ENCODE results near the gene TMTC3.
"Not testable (repeated sequence)": the region's sequence is repeated elsewhere in the genome, so short reads cannot be mapped to it uniquely, and the experiment has no call there.

The TMTC3 gene

DNA sequence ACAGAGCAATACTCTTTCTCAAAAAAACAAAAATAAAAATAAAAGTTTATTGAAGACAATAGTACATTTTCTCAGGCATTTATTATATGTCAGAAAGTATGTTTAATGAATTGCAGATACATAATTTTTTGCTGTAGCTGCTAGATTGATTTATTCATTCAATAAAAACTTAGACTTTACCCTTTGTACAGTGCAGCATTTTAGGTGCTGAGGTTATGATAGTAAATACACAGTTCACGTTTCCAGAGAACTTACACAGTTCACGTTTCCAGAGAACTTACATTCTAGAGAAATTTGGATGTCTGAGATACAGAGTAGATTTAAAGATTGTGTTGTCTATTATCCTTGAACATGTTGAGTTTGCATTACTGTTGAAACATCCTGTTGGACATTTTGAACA lies 25.3 kb downstream of the TMTC3 start:
- no peak for DNase-seq

DNA sequence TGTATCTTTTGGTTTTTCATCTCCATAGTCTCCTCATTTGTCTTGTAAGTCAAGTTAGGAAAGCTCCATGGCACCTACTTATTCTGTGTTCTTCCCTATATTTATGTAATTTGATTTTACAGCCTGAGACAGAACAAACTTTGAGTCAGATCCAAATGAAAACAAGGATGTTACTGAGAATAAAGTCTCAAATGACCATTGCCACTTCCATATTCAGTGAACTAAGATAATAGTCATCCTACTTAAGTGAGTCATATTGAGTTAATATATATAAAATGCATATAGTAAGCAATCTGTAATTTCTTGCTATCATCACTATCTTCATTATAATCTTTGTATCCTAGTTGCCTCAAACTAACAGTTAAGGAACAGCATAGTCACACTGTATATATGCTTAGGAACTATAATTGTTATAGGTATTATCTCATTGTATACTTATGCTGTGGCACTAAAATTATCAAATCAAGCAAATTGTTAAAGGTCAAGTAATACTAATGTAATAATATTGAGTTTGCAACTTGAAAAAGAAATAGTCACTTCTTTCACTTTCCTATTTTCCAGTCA lies 30.8 kb downstream of the TMTC3 start:
- DNase-seq = no peak

GRCh38 chr12:88175544-88175943 lies 33.4 kb downstream of the TMTC3 start:
- no peak for DNase-seq

DNA sequence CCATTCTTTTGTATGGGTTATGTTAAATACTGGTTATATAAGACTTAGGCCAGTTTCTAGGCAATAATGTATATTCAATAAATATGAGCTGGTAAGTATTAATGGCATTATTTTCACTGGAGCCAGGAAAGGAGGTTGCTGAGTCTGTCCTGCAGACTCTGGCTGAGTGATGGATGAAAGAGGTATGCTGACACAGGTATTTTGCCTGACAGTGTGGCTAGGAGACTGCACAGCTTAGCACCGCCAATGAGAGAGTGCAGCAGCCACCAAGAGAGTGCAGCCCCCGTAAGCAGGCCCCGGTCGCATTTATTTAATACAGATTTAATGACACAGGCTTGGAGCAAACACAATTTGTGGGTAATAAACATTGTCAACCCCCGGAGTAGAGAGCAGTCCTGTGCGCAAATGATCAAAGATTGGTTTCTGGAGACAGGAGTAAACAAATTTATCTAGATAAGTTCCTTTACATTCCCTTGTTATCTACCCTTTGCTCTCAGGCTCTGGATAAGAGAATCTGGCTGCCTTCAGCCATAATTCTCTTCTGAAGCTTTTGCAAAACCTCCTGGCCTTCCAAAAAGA lies 37.4 kb downstream of the TMTC3 start:
- DNase-seq = no peak

DNA sequence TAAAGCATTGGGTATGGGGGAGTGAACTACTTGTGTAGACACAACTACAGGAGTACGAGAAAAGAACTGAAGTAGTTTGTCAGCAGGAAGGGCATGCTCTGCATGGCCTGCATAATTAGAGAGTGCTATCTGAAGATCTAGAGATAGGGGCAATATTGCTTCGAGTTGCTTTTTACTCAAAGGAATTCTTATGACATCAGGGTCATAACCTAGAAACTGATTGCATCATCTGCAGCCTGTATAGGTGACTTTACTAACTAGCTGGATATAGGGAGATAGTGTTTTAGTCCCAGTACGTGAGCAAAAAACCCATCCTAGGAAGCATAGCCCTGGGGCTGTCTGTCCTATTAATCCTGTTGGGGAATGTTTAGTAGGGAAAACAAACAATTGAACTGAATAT lies 39.8 kb downstream of the TMTC3 start:
- DNase-seq = no peak

DNA sequence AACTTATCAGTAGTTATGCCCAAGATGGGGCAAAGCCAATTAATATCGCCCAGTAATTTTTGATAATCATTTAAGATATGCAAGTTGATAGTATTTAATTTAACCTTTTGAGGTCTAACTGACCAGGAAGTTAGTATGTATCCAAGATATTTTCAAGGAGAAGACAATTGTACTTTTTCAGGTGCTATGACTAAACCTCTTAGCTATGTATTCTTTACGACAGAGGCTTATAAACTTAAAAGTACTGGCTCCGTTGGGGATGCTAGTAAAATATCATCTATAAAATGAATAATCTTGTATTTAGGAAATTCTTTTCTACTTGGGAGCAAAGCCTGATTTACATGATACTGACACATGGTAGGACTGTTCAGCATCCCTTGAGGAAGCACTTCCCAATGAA lies 40.3 kb downstream of the TMTC3 start:
- no peak for DNase-seq

DNA sequence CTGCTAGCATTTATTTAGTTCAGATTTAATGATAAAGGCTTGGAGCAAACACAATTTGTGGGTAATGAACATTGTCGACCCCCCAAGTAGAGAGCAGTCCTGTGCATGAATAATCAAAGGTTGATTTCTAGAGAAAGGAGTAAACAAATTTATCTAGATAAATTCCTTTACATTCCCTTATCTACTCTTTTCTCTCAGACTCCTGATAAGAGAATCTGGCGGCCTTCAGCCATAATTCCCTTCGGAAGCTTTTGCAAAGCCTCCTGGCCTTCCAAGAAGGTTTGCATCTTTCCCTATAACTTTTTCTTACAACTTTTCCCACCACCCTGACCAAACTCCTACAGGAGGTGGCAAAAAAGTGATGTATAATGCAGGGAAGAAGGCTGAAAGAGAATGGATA lies 42.1 kb downstream of the TMTC3 start:
- no peak for DNase-seq

DNA sequence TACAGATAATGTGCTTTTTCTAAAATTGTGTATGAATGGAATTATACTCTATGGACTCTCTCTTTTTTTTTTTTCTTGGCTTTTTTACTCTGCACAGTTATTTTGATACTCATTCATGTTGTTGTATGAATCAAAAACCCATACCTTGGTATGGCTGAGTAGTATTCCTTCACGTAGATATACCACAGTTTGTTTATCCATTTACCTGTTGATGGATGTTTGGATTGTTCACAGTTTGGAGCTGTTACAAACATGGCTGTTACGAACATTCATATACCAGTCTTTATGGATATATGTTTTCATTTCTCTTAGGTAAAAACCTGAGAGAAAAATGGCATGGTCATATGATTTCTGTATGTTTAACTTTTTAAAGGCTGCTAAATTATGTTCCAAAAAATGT lies 43.2 kb downstream of the TMTC3 start:
- DNase-seq = no peak

GRCh38 chr12:88185988-88186387 lies 43.9 kb downstream of the TMTC3 start:
- DNase-seq = no peak

GRCh38 chr12:88187571-88187970 lies 45.5 kb downstream of the TMTC3 start:
- DNase-seq = no peak

DNA sequence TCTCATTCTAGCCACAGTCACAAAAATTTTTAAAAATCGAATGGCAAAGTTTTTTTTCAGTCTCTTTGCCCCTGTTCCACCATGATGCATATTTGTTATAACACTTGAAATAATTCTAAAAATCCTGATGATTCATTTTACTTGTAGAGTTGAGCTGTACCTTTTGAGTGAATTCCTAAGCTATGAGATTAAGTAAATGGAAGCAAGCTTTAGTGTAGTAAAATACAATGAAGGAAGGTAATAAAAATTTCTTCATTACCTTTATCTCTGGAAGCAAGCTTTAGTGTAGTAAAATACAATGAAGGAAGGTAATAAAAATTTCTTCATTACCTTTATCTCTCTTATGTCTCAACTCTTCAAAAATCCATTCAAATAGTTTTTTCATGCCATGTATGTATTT lies 46.1 kb downstream of the TMTC3 start:
- no peak for DNase-seq

GRCh38 chr12:88192426-88192825 lies 50.3 kb downstream of the TMTC3 start:
- no peak for DNase-seq

- DNase-seq = no peak
Measured at GRCh38 chr12:88194868-88195267, 52.8 kb downstream of the TMTC3 start.

DNA sequence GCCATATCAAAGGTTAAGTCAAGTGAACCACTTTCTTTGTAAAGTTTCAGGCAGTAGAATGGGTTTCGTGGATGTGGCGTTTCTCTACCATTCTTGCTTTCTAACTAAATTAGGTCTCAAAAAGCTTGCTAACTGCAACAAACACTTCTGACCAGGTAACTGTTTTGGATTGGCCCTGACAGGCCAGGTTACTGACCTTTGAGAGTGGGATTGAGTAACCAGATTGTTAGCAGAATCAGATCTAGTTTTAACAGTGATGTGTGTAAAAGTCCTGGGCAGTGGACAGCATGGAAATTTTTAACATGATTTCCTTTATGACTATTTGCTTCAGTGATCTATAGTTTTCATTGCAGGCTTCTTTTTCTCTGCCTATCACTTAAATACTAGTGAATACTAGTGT lies 57.9 kb downstream of the TMTC3 start:
- no peak for DNase-seq

DNA sequence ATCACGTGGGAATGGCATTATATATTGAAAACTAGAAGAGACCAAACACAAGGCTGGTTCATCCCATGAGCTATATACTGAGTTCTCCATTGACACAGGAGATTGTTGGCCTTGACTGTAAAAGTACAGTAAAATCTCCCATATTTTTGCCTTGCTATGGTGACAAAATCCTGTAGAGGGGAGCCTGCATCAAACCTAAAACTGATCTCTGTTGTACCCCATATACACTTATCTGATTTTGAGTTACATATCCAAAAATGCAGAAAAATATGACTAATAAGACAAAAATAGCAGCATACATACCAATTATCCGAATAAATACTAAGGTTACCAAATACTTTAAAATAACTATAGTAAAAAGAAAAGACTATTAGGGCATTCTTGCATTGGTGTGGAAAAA lies 60.4 kb downstream of the TMTC3 start:
- DNase-seq = no peak

GRCh38 chr12:88206601-88207000 lies 64.5 kb downstream of the TMTC3 start:
- no peak for DNase-seq

GRCh38 chr12:88207921-88208620 lies 66.0 kb downstream of the TMTC3 start:
- DNase-seq = no peak

DNA sequence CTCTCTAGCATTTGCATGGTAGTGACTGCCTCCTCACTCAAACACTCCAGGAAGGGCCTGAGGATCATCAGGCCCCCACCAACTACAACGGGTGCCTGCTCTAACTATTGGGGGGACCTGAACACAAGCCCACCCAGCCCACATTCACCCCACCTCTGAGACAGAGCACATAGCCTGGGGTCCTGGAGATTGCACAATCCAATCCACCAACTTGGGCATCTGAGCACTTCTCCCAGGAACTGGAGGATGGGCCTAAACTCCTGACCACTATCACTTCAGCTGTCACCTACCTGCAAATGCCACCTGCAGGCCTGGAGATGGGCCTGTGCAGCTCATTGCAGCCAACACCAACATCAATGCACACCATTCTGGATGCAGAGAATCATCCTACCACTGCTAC lies 66.6 kb downstream of the TMTC3 start:
- DNase-seq = no peak

DNA sequence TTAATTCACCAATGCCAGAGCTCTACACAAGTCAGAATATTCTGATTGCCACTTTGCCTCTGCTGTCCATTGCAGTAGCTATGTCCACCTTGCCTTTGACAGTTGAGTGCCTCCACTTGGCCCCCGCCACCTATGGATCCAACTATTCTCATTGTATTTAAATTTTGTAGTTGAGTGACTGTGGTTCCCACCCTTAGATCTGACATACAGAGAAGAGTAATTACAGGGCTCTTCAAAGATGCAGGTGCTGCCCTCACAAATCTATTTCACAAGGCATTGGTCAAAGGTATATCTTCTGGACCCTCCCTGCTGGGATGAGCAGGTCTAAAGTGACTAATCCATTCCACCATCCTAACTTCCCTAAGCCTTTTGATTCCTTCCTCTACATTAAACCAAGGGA lies 68.2 kb downstream of the TMTC3 start:
- DNase-seq = not testable (repeated sequence)

- DNase-seq = no peak
Measured at GRCh38 chr12:88218293-88218692, 76.2 kb downstream of the TMTC3 start.

DNA sequence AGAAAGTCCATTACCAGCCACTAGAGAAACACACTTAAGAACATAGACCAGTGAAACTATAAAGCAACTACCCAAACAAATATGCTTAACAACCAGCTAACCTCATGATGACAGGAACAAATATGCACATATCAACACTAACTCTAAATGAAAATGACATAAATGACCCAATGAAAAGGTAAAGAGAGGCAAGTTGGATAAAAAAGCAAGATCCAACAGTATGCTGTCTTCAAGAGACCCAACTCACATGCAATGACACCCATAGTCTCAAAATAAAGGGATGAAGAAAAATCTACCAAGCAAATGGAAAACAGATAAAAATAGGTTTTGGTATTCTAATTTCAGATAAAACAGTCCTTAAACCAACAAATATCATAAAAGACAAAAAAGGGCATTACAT lies 77.8 kb downstream of the TMTC3 start:
- DNase-seq = no peak

DNA sequence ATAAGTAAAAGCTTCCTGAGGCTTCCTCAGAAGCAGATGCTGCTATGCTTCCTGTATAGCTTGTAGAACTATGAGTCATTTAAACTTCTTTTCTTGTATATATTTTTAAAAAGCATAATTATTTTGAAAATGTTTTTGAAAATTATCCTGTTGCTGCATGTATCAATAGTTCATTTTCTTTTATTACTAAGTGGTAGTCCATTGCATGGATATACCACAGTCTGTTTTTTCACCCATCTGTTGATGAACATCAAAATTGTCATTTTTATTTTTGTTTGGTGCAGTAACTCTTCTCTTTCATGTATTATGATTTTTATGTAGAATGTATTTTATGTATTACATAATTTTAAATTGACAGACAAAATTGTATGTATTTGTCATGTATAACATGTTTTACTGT lies 81.4 kb downstream of the TMTC3 start:
- DNase-seq = no peak

DNA sequence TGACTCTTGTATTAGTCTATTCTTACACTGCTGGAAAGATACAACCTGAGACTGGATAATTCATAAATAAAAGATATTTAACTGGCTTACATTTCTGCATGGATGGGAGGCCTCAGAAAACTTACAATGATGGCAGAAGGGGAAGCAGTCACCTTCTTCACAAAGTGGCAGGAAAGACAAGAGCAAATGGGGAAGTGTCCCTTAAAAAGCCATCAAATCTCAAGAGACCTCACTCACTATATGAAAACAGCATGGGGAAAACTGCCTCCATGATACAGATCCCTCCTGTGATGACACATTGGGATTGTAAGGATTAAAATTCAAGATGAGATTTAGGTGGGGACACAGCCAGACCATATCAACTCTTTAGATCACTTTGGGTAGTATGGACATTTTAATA lies 83.7 kb downstream of the TMTC3 start:
- DNase-seq = no peak

DNA sequence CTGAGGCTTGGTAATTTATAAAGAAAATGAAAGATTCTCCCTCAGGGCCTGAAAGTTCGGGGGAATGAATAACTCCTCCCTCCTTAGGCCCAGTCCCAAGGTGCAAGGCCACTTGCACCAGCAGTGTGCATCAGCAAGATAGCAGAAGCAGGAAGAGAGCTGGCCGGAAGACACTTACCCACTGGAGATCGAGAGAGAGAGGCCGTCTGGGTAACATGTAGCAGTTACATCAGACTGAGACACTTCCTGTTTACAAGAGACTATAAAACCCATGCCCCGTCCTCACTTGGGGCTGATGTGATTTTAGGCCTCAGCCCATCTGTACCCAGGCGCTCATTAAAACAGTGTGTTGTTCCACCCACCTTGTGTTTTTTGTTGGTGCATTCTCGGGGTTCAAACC lies 85.2 kb downstream of the TMTC3 start:
- DNase-seq = no peak

GRCh38 chr12:88227871-88228270 lies 85.8 kb downstream of the TMTC3 start:
- DNase-seq = no peak

Measured in left hindlimb (tissue), 1 donor.